GM12874 (cell line): Measurements from ENCODE around the gene IGHMBP2.

ENCODE experiments used
- CTCF ChIP-seq: IDR thresholded peaks from 2 replicates; pipeline ENCODE4 v1.5.1; 2011; ENCODE audit warnings: low read depth, mild to moderate bottlenecking, control low read depth, low read length, moderate library complexity; ENCODE audit not compliant: insufficient read depth

Gene IGHMBP2

DNA sequence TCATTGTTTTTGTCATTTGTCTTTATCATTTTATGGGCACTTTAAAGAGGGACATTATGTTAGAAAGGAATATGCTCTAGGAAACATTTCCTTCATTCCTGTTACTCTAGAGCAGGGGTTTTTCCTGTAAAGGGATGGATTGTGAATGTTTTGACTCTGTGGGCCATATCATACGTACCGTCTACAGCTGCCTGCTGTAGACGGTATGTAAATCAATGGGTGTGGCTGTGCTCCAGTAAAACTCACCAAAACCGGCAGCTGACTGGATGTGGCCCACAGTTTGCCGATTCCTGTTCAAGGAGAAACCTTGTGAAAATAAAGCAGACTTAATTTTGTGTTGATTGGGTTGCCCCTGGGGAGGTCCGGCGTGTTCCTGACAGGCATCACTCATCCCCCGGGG is 7.3 kb downstream of the IGHMBP2 start:
- no peak for TF ChIP-seq CTCF

DNA sequence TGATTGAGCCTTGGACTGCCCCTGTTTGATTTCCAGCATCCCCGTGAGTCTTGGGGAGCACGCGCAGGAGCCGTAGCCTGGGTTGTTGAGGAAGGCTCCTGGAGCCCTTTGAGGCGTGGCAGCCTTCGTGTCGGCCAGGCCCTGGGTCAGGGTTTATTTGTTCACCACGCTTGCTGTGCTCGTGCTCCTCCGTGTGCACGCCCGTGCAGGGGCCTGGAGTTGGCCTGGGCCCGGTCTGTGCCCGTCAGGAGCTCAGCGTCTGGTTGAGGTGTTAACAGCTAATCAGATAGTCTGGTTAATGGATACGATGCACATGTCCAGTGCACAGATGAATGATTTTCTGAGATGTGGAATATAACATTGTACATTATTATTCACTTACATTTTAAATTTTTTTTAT is 8.0 kb downstream of the IGHMBP2 start:
- no peak for TF ChIP-seq CTCF

GRCh38 chr11:68912254-68912653 is 8.6 kb downstream of the IGHMBP2 start:
- no peak for TF ChIP-seq CTCF

- no peak for TF ChIP-seq CTCF
These were observed 9.5 kb downstream of the IGHMBP2 start for GRCh38 chr11:68913188-68913587.

GRCh38 chr11:68914761-68915160 is 11.1 kb downstream of the IGHMBP2 start:
- TF ChIP-seq CTCF: no peak

DNA sequence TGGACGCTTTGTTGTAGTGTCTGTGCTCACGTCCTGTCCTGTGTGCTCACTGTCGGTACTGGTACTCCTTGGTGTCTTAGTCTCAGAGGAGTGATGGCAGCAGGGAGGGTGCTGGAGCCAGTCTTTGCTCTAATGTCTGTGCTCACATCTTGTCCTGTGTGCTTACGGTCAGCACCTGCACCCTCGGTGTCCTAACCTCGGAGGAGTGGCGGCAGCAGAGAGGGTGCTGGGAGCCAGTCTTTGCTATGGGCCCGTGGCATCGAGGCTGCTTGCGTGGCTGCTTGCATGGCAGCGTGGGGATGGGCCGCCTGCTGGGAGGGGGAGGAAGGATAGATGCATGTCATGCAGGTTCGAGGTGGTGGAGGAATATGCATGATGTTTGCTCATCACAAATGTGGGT is 12.7 kb downstream of the IGHMBP2 start:
- no peak for TF ChIP-seq CTCF

DNA sequence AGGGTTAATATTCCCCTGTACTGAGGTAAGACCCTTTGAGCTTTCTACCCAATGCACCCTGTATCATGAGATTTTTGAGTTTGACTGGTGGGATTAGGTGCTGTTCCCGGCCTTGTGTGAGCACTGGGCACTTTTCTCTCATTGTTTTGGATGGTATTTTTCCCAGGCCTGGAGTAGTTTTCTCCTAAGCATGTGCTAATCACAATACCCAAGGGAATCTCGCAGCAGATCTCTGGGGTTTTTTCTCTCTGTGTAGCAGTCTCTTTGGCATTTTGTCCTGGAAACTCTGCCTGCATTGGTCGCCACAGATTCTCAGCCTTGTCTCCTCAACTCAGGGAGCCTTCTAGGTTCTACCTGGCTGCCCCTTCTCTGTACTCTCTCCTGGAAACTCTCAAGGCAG is 19.9 kb downstream of the IGHMBP2 start:
- no peak for TF ChIP-seq CTCF
